Natural killer cell (primary cell): ENCODE data around the gene AMPD3. TPM values are rescaled to one million over a fixed set of nuclear protein-coding genes. Genes with fewer than 3 reads are reported as not detected.

Experiments used
- ATAC-seq, 3 donors: fragments of 150-1000 bp in 2 of 3; fragments of 200-7000 bp in 1 of 3; cut with Tn5 transposase; 1 replicate in 1 of 3; 2 replicates in 2 of 3; pipeline ENCODE4 v1.10.0; 2021; ENCODE audit warnings: mild to moderate bottlenecking in 2 of 3, moderate library complexity in 2 of 3
- DNase-seq, 2 donors: peaks; one replicate each; pipeline versions ENCODE4 v3.0.0 to v3.0.0-alpha.2; 2013 to 2021; ENCODE audit warnings: mixed read lengths in 1 of 2
- H3K27ac ChIP-seq: one replicate; pipeline ENCODE4 v1.5.1; 2013; ENCODE audit warnings: mild to moderate bottlenecking, low read length
- H3K27me3 ChIP-seq: one replicate; pipeline ENCODE4 v1.6.1; 2013; ENCODE audit warnings: low read length; ENCODE audit not compliant: control insufficient read depth, insufficient read depth
- H3K36me3 ChIP-seq: one replicate; pipeline ENCODE4 v1.6.1; 2013; ENCODE audit warnings: low read length; ENCODE audit not compliant: control insufficient read depth, insufficient read depth
- H3K4me1 ChIP-seq: one replicate; pipeline ENCODE4 v1.6.1; 2013; ENCODE audit warnings: low read length; ENCODE audit not compliant: control insufficient read depth, insufficient read depth
- H3K4me3 ChIP-seq: one replicate; pipeline ENCODE4 v1.5.1; 2013; ENCODE audit warnings: low read length
- H3K9me3 ChIP-seq: one replicate; pipeline ENCODE4 v1.6.1; 2013; ENCODE audit warnings: low read length; ENCODE audit not compliant: control insufficient read depth, insufficient read depth
- H3K27ac Mint-ChIP-seq, 2 donors: one replicate each; pipeline ENCODE4 v1.8.0; 2022; ENCODE audit warnings: mild to moderate bottlenecking in 2 of 2, mixed read lengths in 2 of 2, moderate library complexity in 1 of 2
- H3K27me3 Mint-ChIP-seq, 2 donors: one replicate each; pipeline ENCODE4 v1.8.0; 2022; ENCODE audit warnings: low read depth in 2 of 2, mixed read lengths in 2 of 2
- H3K36me3 Mint-ChIP-seq: one replicate; pipeline ENCODE4 v1.8.0; 2022; ENCODE audit warnings: mixed read lengths
- H3K4me1 Mint-ChIP-seq, 2 donors: one replicate each; pipeline ENCODE4 v1.8.0; 2022; ENCODE audit warnings: mixed read lengths in 2 of 2
- H3K4me3 Mint-ChIP-seq: one replicate; pipeline ENCODE4 v1.8.0; 2022; ENCODE audit warnings: mild to moderate bottlenecking, moderate library complexity, mixed read lengths
- H3K9me3 Mint-ChIP-seq, 2 donors: one replicate each; pipeline ENCODE4 v1.8.0; 2022; ENCODE audit warnings: mixed read lengths in 2 of 2
- WGBS: methylation state at CpG from one replicate; pipeline ENCODE4 v1.1.7; 2013; ENCODE audit warnings: missing lambda C conversion rate; ENCODE audit not compliant: insufficient coverage; 5-methylcytosine and 5-hydroxymethylcytosine counted together
- intact Hi-C: fragments of 100-400 bp; cut with micrococcal nuclease; formaldehyde crosslinking; loops from one replicate; pipeline ENCODE4 v1.14.2; 2022
- total RNA-seq, 4 donors: library from RNA; stranded (reverse); fragments of 120-200 nt in 1 of 4; gene quantifications; one replicate each; pipeline versions ENCODE4 v1.2.3 to v1.2.4, GENCODE V29; 2013 to 2022
- TF ChIP-seq, protein P1 (sequence below): fragments of 200-600 bp; IDR thresholded peaks from one replicate; pipeline ENCODE4 v1.8.0; 2022; ENCODE audit warnings: antibody characterized with exemption

The AMPD3 gene
- total RNA-seq, 3 donors from 2014 or later (not counting 1 experiment from before 2014, with no cell fraction given): 5.5 to 9.2 (median 6.8) TPM

DNA sequence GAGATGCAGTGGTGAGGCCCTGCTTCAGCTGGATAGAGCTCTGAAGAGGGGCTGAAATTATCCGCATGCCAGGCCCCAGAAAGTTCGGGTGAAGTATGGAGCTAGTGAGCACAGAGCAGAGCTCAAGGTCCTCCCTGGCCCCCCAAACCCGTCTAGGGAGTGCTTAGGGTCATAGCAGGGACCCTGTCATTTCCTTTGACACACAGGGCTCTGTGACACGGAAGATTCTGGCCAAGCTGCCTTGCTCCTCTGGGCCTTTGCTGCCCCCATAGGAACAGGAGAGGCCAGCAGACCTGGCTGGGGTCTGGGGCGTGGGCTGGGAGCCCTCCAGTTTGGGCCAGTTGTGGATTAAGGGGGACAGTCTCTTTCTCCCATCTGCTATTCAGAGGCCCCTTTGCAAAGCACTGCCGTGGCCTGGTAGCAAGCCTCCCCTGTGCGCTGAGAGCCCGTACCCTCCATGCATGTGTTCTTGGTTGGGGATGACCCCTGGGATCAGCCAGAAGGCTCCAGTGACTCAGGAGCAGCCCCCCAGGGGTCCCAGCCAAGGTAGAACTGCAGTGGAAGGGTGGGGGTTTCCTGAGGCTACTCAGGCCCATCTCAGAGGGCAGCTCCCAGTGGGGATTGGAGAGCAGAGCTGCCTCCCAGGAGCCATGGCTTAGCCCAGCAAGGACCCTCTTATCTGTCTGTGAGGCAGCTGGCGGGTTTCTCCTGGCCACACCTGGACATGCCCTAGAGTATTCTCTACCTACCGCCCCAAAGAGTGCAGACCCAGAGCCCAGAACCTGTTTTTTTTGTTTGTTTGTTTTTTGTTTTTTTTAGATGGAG, 43.6 kb downstream of the AMPD3 start:
- no peaks in the 10 kb centered on the region for H3K36me3 Mint-ChIP-seq
- H3K27ac Mint-ChIP-seq: no peak overlapping the region
- Histone ChIP-seq H3K4me3 (no peak overlapping the region), H3K4me1 (peaks cover 5% of the 10 kb centered on the region), H3K27me3 (no peaks in the 10 kb centered on the region), H3K27ac (no peak overlapping the region), H3K9me3 (no peaks in the 10 kb centered on the region), H3K36me3 (peaks cover 38% of the 10 kb centered on the region)
- no peaks in the 10 kb centered on the region for H3K9me3 Mint-ChIP-seq
- DNase-seq: no peak
- H3K4me3 Mint-ChIP-seq: no peak overlapping the region
- ATAC-seq: no peak
- TF ChIP-seq, protein P1, sequence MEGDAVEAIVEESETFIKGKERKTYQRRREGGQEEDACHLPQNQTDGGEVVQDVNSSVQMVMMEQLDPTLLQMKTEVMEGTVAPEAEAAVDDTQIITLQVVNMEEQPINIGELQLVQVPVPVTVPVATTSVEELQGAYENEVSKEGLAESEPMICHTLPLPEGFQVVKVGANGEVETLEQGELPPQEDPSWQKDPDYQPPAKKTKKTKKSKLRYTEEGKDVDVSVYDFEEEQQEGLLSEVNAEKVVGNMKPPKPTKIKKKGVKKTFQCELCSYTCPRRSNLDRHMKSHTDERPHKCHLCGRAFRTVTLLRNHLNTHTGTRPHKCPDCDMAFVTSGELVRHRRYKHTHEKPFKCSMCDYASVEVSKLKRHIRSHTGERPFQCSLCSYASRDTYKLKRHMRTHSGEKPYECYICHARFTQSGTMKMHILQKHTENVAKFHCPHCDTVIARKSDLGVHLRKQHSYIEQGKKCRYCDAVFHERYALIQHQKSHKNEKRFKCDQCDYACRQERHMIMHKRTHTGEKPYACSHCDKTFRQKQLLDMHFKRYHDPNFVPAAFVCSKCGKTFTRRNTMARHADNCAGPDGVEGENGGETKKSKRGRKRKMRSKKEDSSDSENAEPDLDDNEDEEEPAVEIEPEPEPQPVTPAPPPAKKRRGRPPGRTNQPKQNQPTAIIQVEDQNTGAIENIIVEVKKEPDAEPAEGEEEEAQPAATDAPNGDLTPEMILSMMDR: no peak
- intact Hi-C loops: no loop called here
- no peaks in the 10 kb centered on the region for H3K27me3 Mint-ChIP-seq
- 87% methylated on average over 10 of the region's 10 CpGs for WGBS
- no peaks in the 10 kb centered on the region for H3K4me1 Mint-ChIP-seq

DNA sequence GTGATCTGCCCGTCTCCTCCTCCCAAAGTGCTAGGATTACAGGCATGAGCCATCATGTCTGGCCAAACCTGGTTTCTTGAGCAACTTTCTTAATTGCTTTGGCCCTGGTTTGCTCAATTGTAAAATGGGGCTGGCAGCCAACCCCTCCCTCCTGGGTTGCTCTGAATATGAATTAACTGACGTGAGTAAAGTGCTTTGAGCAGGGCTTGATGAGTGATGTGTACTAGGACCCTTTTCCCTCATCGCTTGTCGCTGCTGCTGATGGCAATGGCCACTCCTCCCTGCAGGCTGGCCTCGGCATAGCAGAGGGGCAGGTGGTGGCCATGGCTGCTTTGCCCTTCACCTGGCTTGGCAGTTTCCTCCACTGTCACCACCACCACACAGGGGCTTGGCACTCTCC, 44.4 kb downstream of the AMPD3 start:
- H3K4me1 Mint-ChIP-seq: no peaks in the 10 kb centered on the region
- Histone ChIP-seq H3K27me3 (no peaks in the 10 kb centered on the region), H3K27ac (no peak overlapping the region), H3K36me3 (peaks cover 35% of the 10 kb centered on the region), H3K9me3 (no peaks in the 10 kb centered on the region), H3K4me1 (peaks cover 7% of the 10 kb centered on the region), H3K4me3 (no peak overlapping the region)
- H3K27me3 Mint-ChIP-seq: no peaks in the 10 kb centered on the region
- no peak overlapping the region for H3K27ac Mint-ChIP-seq
- no peak overlapping the region for H3K4me3 Mint-ChIP-seq
- ATAC-seq (no peak), DNase-seq (no peak)
- H3K36me3 Mint-ChIP-seq: no peaks in the 10 kb centered on the region
- no peaks in the 10 kb centered on the region for H3K9me3 Mint-ChIP-seq
- intact Hi-C loops: no loop called here
- TF ChIP-seq, protein P1: no peak
- WGBS: 96% methylated on average over 5 of the region's 5 CpGs

DNA sequence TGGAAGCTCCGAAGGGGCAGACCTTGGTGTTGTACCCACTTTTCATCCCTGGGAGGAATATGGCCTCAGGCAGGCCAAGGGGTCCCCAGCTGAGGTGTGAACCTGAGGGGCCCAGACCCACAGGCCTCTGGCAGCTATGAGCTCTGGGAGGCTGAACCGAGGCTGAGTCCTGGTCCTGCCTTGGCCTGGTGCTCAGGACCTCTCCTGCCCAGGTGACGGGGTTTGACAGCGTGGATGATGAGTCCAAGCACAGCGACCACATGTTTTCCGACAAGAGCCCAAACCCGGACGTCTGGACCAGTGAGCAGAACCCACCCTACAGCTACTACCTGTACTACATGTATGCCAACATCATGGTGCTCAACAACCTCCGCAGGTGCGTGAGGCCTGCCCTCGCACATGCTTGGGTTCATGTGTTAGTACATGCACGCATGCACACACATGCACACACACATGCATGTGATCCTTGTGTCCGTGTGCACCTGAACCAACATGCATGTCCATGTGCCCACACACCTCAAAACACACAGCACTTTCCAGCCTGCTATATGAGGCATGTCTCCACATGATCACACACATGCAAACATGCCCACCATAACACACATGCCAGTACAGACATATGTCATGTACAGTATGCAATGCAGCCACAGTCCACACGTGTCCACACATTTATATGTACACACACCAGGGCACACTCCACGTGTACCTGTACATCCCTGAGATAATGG, 45.0 kb downstream of the AMPD3 start:
- H3K27ac ChIP-seq: no peak overlapping the region
- H3K27me3 ChIP-seq: no peaks in the 10 kb centered on the region
- H3K4me1 ChIP-seq: peaks cover 9% of the 10 kb centered on the region
- intact Hi-C loops: no loop called here
- H3K9me3 ChIP-seq: no peaks in the 10 kb centered on the region
- 95% methylated on average over 15 of the region's 15 CpGs for WGBS
- TF ChIP-seq, protein P1: no peak
- Mint-ChIP-seq H3K36me3 (no peaks in the 10 kb centered on the region), H3K27ac (no peak overlapping the region), H3K4me1 (no peaks in the 10 kb centered on the region), H3K27me3 (no peaks in the 10 kb centered on the region), H3K9me3 (no peaks in the 10 kb centered on the region), H3K4me3 (no peak overlapping the region)
- no peak for DNase-seq
- peaks cover 41% of the 10 kb centered on the region for H3K36me3 ChIP-seq
- no peak for ATAC-seq
- no peak overlapping the region for H3K4me3 ChIP-seq
